Neutrophil (primary cell): ENCODE data around the gene MYT1.

Source experiments
- H3K27ac ChIP-seq: fragments of 200-600 bp; sonication (generic); 2 replicates; pipeline ENCODE4 v1.5.1; 2016; ENCODE audit warnings: mild to moderate bottlenecking, moderate library complexity
- H3K27me3 ChIP-seq: fragments of 200-600 bp; sonication (generic); 2 replicates; pipeline ENCODE4 v1.6.0; 2016; ENCODE audit warnings: mild to moderate bottlenecking
- H3K36me3 ChIP-seq: fragments of 200-600 bp; sonication (generic); 2 replicates; pipeline ENCODE4 v1.5.1; 2017
- H3K4me1 ChIP-seq, 2 experiments: fragments of 200-600 bp in 1 of 2; sonication (generic) in 1 of 2; 1 replicate in 1 of 2; 2 replicates in 1 of 2; pipeline versions ENCODE4 v1.5.1 to v1.6.1; 2013 to 2016; ENCODE audit warnings: low read depth in 1 of 2, low read length in 1 of 2, mild to moderate bottlenecking in 1 of 2, moderate library complexity in 1 of 2; ENCODE audit not compliant: control insufficient read depth in 1 of 2, insufficient read depth in 1 of 2
- H3K4me3 ChIP-seq, 2 experiments: fragments of 200-600 bp in 1 of 2; sonication (generic) in 1 of 2; 1 replicate in 1 of 2; 2 replicates in 1 of 2; pipeline ENCODE4 v1.5.1; 2013 to 2016; ENCODE audit warnings: low read depth in 1 of 2, low read length in 1 of 2, mild to moderate bottlenecking in 1 of 2, moderate library complexity in 1 of 2
- H3K9me3 ChIP-seq: fragments of 200-600 bp; sonication (generic); 2 replicates; pipeline ENCODE4 v1.5.1; 2016
- TF ChIP-seq, protein P1 (sequence below): fragments of 200-600 bp; sonication (generic); IDR thresholded peaks from 2 replicates; pipeline ENCODE4 v1.5.1; 2016; ENCODE audit warnings: antibody characterized with exemption

MYT1 gene

DNA sequence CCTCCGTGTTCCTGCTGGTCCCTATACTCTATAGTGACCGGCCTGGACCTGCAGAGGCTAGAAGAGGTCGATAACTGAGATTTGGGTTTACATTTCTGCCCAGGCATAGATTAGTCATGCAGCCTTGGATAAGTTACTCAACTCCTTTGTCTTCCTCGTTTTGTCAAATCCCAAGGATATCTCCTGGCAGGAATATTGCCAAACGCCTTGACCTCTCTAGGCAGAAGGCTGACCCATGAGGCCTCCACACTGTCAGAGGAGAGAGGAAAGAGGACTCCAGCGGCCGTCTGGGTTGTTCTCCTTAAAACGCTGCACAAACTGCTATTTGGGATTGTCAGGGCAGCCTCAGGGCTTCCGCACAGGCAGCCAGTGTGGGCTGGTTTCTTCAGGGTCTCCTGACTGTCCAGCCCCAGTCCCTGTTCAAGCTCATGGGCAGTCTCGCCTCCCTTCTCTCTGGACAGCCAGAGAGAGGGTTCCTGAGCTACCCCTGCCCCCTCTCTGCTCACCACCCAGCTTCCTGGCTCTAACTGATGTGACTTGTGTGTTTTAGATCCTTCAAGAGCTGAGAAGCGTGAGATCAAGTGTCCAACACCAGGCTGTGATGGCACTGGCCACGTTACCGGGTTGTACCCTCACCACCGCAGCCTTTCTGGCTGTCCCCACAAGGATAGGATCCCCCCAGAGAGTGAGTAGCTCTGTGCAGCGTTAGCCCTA, 46.6 kb downstream of the MYT1 start:
- H3K4me1 ChIP-seq, result no peaks in the 10 kb centered on the region
- H3K4me3 ChIP-seq, result no peak overlapping the region
- TF ChIP-seq, protein P1, sequence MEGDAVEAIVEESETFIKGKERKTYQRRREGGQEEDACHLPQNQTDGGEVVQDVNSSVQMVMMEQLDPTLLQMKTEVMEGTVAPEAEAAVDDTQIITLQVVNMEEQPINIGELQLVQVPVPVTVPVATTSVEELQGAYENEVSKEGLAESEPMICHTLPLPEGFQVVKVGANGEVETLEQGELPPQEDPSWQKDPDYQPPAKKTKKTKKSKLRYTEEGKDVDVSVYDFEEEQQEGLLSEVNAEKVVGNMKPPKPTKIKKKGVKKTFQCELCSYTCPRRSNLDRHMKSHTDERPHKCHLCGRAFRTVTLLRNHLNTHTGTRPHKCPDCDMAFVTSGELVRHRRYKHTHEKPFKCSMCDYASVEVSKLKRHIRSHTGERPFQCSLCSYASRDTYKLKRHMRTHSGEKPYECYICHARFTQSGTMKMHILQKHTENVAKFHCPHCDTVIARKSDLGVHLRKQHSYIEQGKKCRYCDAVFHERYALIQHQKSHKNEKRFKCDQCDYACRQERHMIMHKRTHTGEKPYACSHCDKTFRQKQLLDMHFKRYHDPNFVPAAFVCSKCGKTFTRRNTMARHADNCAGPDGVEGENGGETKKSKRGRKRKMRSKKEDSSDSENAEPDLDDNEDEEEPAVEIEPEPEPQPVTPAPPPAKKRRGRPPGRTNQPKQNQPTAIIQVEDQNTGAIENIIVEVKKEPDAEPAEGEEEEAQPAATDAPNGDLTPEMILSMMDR, result no peak
- H3K27me3 ChIP-seq, result no peaks in the 10 kb centered on the region
- no peaks in the 10 kb centered on the region for H3K36me3 ChIP-seq
- no peak overlapping the region for H3K27ac ChIP-seq
- H3K9me3 ChIP-seq, result no peaks in the 10 kb centered on the region

DNA sequence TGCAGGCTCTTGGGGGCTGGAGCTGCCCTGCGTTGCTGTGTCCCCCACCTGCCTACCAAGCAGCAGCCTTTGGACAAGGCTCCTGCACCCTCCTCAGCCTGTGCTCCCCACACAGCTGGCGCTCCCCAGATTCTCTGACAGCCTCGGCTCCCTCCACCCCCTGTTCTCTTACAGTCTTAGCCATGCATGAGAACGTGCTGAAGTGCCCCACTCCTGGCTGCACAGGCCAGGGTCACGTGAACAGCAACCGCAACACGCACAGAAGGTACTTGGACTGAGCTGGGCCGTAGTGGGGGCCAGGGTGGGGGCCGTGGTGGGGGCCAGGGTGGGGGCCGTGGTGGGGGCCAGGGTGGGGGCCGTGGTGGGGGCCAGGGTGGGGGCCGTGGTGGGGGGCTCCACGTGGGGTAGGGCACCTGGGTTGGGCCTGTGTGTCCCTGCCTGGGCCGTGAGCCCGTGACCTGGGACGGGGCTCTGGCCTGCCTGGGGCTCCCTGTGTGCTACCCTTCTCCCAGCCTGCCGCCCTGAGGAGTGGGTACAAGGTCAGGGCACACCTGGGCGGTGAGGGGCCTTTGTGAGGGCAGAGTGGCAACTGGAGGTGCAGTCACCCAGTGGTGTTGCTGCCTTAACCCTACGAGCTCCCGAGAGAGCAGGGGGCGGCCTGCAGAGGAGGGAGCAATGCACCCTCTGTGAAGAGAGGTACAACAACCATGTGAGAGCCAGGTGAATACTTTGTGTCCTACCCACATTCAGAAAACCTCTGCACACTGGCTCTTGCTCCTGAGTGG, 47.8 kb downstream of the MYT1 start:
- Histone ChIP-seq H3K27me3 (no peaks in the 10 kb centered on the region), H3K36me3 (no peaks in the 10 kb centered on the region), H3K9me3 (no peaks in the 10 kb centered on the region), H3K4me1 (no peaks in the 10 kb centered on the region), H3K4me3 (no peak overlapping the region), H3K27ac (no peak overlapping the region)
- TF ChIP-seq, protein P1, result no peak

DNA sequence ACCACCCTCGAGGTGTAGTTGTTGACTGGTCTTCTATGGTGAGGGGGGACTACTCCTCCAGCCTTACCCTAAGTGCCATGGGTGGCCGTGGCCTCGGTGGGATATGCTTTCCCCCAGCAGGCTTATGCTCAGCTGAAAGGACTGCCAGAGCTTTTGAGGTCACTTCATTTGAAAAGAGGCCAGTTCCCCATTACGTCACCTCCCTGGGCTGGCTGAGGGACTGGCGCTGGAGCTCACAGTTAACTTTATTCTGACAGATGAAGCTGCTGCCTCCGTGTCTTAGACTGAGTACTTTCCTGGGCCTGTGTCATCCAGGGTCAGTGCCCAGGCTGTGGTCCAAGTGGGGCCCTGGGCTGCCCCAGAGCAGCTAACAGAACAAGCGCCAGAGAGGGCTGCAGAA, 48.5 kb downstream of the MYT1 start:
- no peaks in the 10 kb centered on the region for H3K9me3 ChIP-seq
- no peaks in the 10 kb centered on the region for H3K4me1 ChIP-seq
- no peak overlapping the region for H3K27ac ChIP-seq
- no peaks in the 10 kb centered on the region for H3K36me3 ChIP-seq
- H3K4me3 ChIP-seq, result no peak overlapping the region
- no peaks in the 10 kb centered on the region for H3K27me3 ChIP-seq
- TF ChIP-seq, protein P1, result no peak

DNA sequence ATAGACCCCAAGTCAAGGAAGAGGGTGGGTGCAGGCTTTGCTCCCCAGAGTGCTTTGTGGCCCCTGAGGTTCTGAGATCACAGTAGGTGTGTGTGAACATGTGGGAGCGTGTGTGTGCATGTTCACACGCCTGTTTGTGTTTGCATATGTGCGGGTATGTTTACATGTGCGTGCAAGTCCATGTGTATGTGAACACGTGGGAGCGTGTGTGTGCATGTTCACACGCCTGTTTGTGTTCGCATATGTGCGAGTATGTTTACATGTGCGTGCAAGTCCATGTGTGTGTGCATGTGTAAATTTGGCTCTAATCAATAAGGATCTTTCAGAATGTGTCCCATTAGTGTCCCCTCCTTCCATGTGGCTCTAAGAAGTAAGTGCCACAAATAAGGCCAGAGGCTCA, 49.9 kb downstream of the MYT1 start:
- H3K27ac ChIP-seq, result no peak overlapping the region
- no peaks in the 10 kb centered on the region for H3K9me3 ChIP-seq
- H3K27me3 ChIP-seq, result no peaks in the 10 kb centered on the region
- no peaks in the 10 kb centered on the region for H3K4me1 ChIP-seq
- TF ChIP-seq, protein P1, result no peak
- no peak overlapping the region for H3K4me3 ChIP-seq
- no peaks in the 10 kb centered on the region for H3K36me3 ChIP-seq

DNA sequence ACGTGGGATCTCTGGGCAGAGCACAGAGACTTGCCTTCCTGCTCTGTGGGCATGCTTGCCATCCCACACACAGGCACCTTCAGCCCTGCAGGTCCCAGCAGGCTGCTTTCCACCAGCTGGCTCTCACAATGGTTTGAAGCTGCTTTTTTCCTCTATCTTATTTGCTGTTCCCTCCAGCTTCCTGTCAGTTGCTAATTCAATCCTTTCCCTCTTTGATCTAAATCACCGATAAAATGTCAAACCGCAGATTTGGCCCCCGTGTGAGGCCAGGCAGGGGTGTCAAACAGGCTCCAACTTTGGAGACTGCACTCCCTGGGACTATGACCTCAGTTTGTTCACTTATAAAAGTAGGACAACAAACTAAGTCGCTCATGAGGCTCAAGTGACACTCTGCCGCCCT, 50.7 kb downstream of the MYT1 start:
- H3K4me3 ChIP-seq, result no peak overlapping the region
- no peaks in the 10 kb centered on the region for H3K36me3 ChIP-seq
- TF ChIP-seq, protein P1, result no peak
- no peak overlapping the region for H3K27ac ChIP-seq
- H3K4me1 ChIP-seq, result no peaks in the 10 kb centered on the region
- no peaks in the 10 kb centered on the region for H3K27me3 ChIP-seq
- H3K9me3 ChIP-seq, result no peaks in the 10 kb centered on the region
